ENCODE data around the gene E2F6. TPM values are rescaled to one million over a fixed set of nuclear protein-coding genes. Genes with fewer than 3 reads are reported as not detected.
A peak's percentile ranks its signal among the peaks of the same experiment; 100 is the strongest.

The E2F6 gene
- total and polyA plus RNA-seq, 9 of the 15 experiments (the other 6 are each of a cell fraction or from before 2014, with no cell fraction given), result 13.6 to 33.9 (median 26.1) TPM

- peak; percentile 82 for TF ChIP-seq MGA (IDR thresholded peaks at IDR 0.05)
- TF ChIP-seq ZNF184 (CRISPR knock-in tag; IDR thresholded peaks at IDR 0.05), result no peak
- peak in 1 of 2 experiments; percentile 47 for TF ChIP-seq E2F6 (IDR thresholded peaks at IDR 0.05; ENCODE audit: borderline replicate concordance in 1 of 2, extremely low read depth in 1 of 2, insufficient read depth in 1 of 2, insufficient read length in 1 of 2, low read depth in 1 of 2, low read length in 1 of 2, poor library complexity in 1 of 2, severe bottlenecking in 1 of 2)
- peak; percentile 32; the same call in 1 of the 2 replicates for TF ChIP-seq MAX (CRISPR knock-in tag; IDR thresholded peaks at IDR 0.05)
Observed at GRCh38 chr2:11406958-11407381, 59.0 kb downstream of the E2F6 start (continued).

Measured in K562 (cell line).